Neural cell (in vitro differentiated cells): ENCODE data around the gene RALGPS1. TPM values are rescaled to one million over a fixed set of nuclear protein-coding genes. Genes with fewer than 3 reads are reported as not detected.
A peak's percentile ranks its signal among the peaks of the same experiment; 100 is the strongest.

Experiments
- H2AFZ ChIP-seq: fragments of 200-600, 300-800 bp; sonication (generic), shearing (Covaris generic); 2 replicates; pipeline ENCODE4 v1.6.0; 2014; ENCODE audit warnings: low read depth, mild to moderate bottlenecking, antibody characterized with exemption, low read length, moderate library complexity
- H3F3A ChIP-seq: fragments of 200-600 bp; shearing (Covaris generic); 2 replicates; pipeline ENCODE4 v1.6.1; 2016; ENCODE audit warnings: mild to moderate bottlenecking, moderate library complexity, mixed read lengths, antibody characterized with exemption, low read length; ENCODE audit not compliant: insufficient read depth, poor library complexity, severe bottlenecking
- H3K27ac ChIP-seq: fragments of 200-600, 300-800 bp; sonication (generic), shearing (Covaris generic); 2 replicates; pipeline ENCODE4 v1.5.1; 2014; ENCODE audit warnings: mild to moderate bottlenecking, low read length, moderate library complexity
- H3K27me3 ChIP-seq: fragments of 300-800, 200-600 bp; sonication (generic), shearing (Covaris generic); 2 replicates; pipeline ENCODE4 v1.6.0; 2014; ENCODE audit warnings: mild to moderate bottlenecking, low read depth, low read length, moderate library complexity; ENCODE audit not compliant: insufficient read depth
- H3K36me3 ChIP-seq: fragments of 300-800, 200-600 bp; sonication (generic), shearing (Covaris generic); 2 replicates; pipeline ENCODE4 v1.5.1; 2014; ENCODE audit warnings: mild to moderate bottlenecking, antibody characterized with exemption, low read length, moderate library complexity; ENCODE audit not compliant: insufficient read depth
- H3K4me2 ChIP-seq: fragments of 300-800, 200-600 bp; sonication (generic), shearing (Covaris generic); 2 replicates; pipeline ENCODE4 v1.6.0; 2014; ENCODE audit warnings: mild to moderate bottlenecking, low read length
- H3K4me3 ChIP-seq: fragments of 300-800, 200-600 bp; sonication (generic), shearing (Covaris generic); 2 replicates; pipeline ENCODE4 v1.5.1; 2014; ENCODE audit warnings: mild to moderate bottlenecking, low read length, moderate library complexity
- H3K79me2 ChIP-seq: fragments of 200-600 bp; shearing (Covaris generic); replicated peaks from 2 replicates; pipeline ENCODE4 v1.6.0; 2014; ENCODE audit warnings: mild to moderate bottlenecking, low read length, moderate library complexity; ENCODE audit not compliant: insufficient read depth
- H3K9ac ChIP-seq: fragments of 300-800, 200-600 bp; sonication (generic), shearing (Covaris generic); 2 replicates; pipeline ENCODE4 v1.6.1; 2016; ENCODE audit warnings: mild to moderate bottlenecking, low read length, mixed read lengths
- H3K9me2 ChIP-seq: fragments of 200-600 bp; shearing (Covaris generic); 2 replicates; pipeline ENCODE4 v1.6.1; 2016; ENCODE audit warnings: mild to moderate bottlenecking, low read length, mixed read lengths; ENCODE audit not compliant: insufficient read depth
- H3K9me3 ChIP-seq: fragments of 200-600, 300-800 bp; sonication (generic), shearing (Covaris generic); 2 replicates; pipeline ENCODE4 v1.6.1; 2016; ENCODE audit warnings: mild to moderate bottlenecking, mixed run types, low read length, moderate library complexity, mixed read lengths
- H4K20me1 ChIP-seq: fragments of 200-600 bp; shearing (Covaris generic); 2 replicates; pipeline ENCODE4 v1.6.1; 2016; ENCODE audit warnings: mild to moderate bottlenecking, mixed run types; ENCODE audit not compliant: insufficient read depth
- CTCF ChIP-seq: fragments of 450-650 bp; IDR thresholded peaks from 2 replicates; pipeline ENCODE4 v1.5.1; 2014; ENCODE audit warnings: antibody characterized with exemption, mild to moderate bottlenecking, moderate library complexity; ENCODE audit not compliant: poor library complexity, severe bottlenecking
- EP300 ChIP-seq: fragments of 450-650 bp; conservative IDR thresholded peaks from 2 replicates; pipeline ENCODE4 v1.6.1; 2014; ENCODE audit warnings: antibody characterized with exemption, mild to moderate bottlenecking, moderate library complexity; ENCODE audit not compliant: poor library complexity, severe bottlenecking
- EZH2 ChIP-seq: fragments of 200-600, 300-800 bp; shearing (Covaris generic), sonication (generic); IDR thresholded peaks from 2 replicates; pipeline ENCODE4 v1.6.1; 2014; ENCODE audit warnings: antibody characterized with exemption, low read length, borderline replicate concordance, mild to moderate bottlenecking; ENCODE audit not compliant: insufficient read depth, poor library complexity, severe bottlenecking
- MXI1 ChIP-seq: fragments of 450-650 bp; conservative IDR thresholded peaks from 2 replicates; pipeline ENCODE4 v1.6.1; 2014; ENCODE audit warnings: antibody characterized with exemption, mild to moderate bottlenecking; ENCODE audit not compliant: poor library complexity, severe bottlenecking
- POLR2AphosphoS5 ChIP-seq: IDR thresholded peaks from 2 replicates; pipeline ENCODE4 v1.6.1; 2012
- RAD21 ChIP-seq: fragments of 450-650 bp; conservative IDR thresholded peaks from 2 replicates; pipeline ENCODE4 v1.6.1; 2014; ENCODE audit warnings: antibody characterized with exemption, mild to moderate bottlenecking, moderate library complexity
- REST ChIP-seq: IDR thresholded peaks from 2 replicates; pipeline ENCODE4 v1.6.1; 2012; ENCODE audit warnings: borderline replicate concordance
- SMC3 ChIP-seq: fragments of 450-650 bp; conservative IDR thresholded peaks from 2 replicates; pipeline ENCODE4 v1.6.1; 2014; ENCODE audit warnings: antibody characterized with exemption, mild to moderate bottlenecking, moderate library complexity; ENCODE audit not compliant: poor library complexity
- TAF1 ChIP-seq: IDR thresholded peaks from 2 replicates; pipeline ENCODE4 v1.6.1; 2012; ENCODE audit warnings: low read depth
- polyA plus RNA-seq: library from polyadenylated mRNA; depleted of rRNA; stranded (reverse); fragments of >200 nt; gene quantifications from 2 replicates; pipeline ENCODE4 v1.2.3, GENCODE V29; 2014

Gene RALGPS1
- polyA plus RNA-seq, 1 donor from 2014 or later = 37.1 TPM

- Histone ChIP-seq H2AFZ (no peak overlapping the region), H3K9me2 (no peaks in the 10 kb centered on the region), H3K4me3 (peak overlapping the region; percentile 90), H3F3A (no peaks in the 10 kb centered on the region), H3K9me3 (no peaks in the 10 kb centered on the region), H3K36me3 (no peaks in the 10 kb centered on the region), H4K20me1 (no peaks in the 10 kb centered on the region), H3K27me3 (peaks cover 14% of the 10 kb centered on the region), H3K4me2 (no peak overlapping the region), H3K27ac (no peak overlapping the region), H3K79me2 (no peaks in the 10 kb centered on the region), H3K9ac (peak overlapping the region; percentile 70)
- TF ChIP-seq EP300 (no peak), POLR2AphosphoS5 (no peak), SMC3 (peak; percentile 47), MXI1 (peak; percentile 76), EZH2 (no peak), RAD21 (peak; percentile 45), CTCF (no peak), REST (no peak), TAF1 (no peak)
Measured at GRCh38 chr9:127224883-127225739, 310.5 kb downstream of the RALGPS1 start.

- H3K4me3 ChIP-seq = peak overlapping the region; percentile 90
- peak overlapping the region; percentile 10 for H3K4me2 ChIP-seq
- H3F3A ChIP-seq = no peaks in the 10 kb centered on the region
- H3K9me3 ChIP-seq = no peaks in the 10 kb centered on the region
- no peak overlapping the region for H3K9ac ChIP-seq
- H3K9me2 ChIP-seq = no peaks in the 10 kb centered on the region
- peaks cover 14% of the 10 kb centered on the region for H3K27me3 ChIP-seq
- H3K36me3 ChIP-seq = no peaks in the 10 kb centered on the region
- TF ChIP-seq REST (no peak), POLR2AphosphoS5 (no peak), EP300 (no peak), RAD21 (no peak), TAF1 (no peak), CTCF (no peak), MXI1 (no peak), SMC3 (no peak), EZH2 (no peak)
- no peaks in the 10 kb centered on the region for H3K79me2 ChIP-seq
- no peak overlapping the region for H3K27ac ChIP-seq
- H4K20me1 ChIP-seq = no peaks in the 10 kb centered on the region
- no peak overlapping the region for H2AFZ ChIP-seq
Measured at GRCh38 chr9:127225801-127226625, 311.4 kb downstream of the RALGPS1 start.
